ENCODE results near the gene BIRC2. TPM values are rescaled to one million over a fixed set of nuclear protein-coding genes. Genes with fewer than 3 reads are reported as not detected.
A peak's percentile ranks its signal among the peaks of the same experiment; 100 is the strongest.
"Not testable (repeated sequence)": the region's sequence is repeated elsewhere in the genome, so short reads cannot be mapped to it uniquely, and the experiment has no call there.

The BIRC2 gene
- total and polyA plus RNA-seq, 8 donors = 17.3 to 301 (median 42.8) TPM

DNA sequence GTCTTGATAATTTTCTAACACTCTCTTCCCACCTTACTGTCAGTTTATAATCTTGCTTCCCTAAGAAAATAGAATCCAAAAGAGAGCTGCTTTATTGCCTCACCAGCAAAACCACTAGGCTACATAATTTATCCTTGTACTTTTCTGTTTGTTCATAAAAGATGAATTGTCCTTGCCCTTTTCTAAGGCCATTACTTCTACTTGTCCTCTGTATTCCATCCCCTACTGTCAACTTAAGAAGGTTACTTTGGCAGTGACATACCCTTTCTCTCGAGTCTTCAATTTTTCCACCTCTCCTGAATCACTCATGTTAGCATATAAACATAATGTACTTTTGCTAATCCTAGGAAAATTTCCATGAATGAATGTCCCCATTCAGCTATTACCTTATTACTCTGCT is 18.0 kb downstream of the BIRC2 start:
- Histone ChIP-seq H3K9me3 (no peaks in the 10 kb centered on the region), H3K4me3 (no peak overlapping the region), H3K27ac (no peak overlapping the region), H3K36me3 (peaks cover 39 to 88% (median 78%) of the 10 kb centered on the region in 4 donors), H3K27me3 (no peaks in the 10 kb centered on the region), H3K4me1 (peaks cover 0 to 28% (median 6%) of the 10 kb centered on the region in 4 donors)
- intact Hi-C loops (cut with DNase I; ENCODE audit: low total_unique reads) = no loop called here
- DNase-seq = no peak
- TF ChIP-seq POLR2A (IDR thresholded peaks at IDR 0.05) (no peak), EP300 (IDR thresholded peaks at IDR 0.05) (no peak), POLR2AphosphoS5 (IDR thresholded peaks at IDR 0.05) (no peak), CTCF (IDR thresholded peaks at IDR 0.05) (no peak)
- 68 to 89% (median 84%) methylated on average over 1 of the region's 1 CpG for WGBS, 5 donors

GRCh38 chr11:102367364-102367763 is 20.4 kb downstream of the BIRC2 start:
- TF ChIP-seq EP300 (IDR thresholded peaks at IDR 0.05) (no peak), POLR2AphosphoS5 (IDR thresholded peaks at IDR 0.05) (no peak), CTCF (IDR thresholded peaks at IDR 0.05) (peak in 1 of 7 experiments; percentile 17), POLR2A (IDR thresholded peaks at IDR 0.05) (no peak)
- intact Hi-C loops (cut with DNase I; ENCODE audit: low total_unique reads) = no loop called here

DNA sequence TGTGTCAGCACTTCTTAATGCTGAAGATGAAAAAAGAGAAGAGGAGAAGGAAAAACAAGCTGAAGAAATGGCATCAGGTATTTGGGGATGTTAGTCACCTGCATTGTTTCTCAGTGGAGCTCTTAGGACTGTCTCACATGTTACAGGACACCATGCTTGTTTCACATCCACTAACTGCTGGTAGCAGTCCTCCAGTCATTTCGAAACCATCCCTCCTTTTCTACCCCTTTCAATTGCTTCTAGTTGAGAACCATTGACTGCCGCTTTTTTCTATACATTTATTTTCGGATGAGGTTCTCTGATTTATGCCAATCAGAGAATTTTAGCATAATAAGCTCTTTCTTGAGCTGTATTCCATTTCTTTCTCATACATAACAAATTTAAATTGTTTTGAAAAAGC is 21.5 kb downstream of the BIRC2 start:
- H3K36me3 ChIP-seq = peaks cover 27 to 53% (median 49%) of the 10 kb centered on the region in 4 donors
- 88 to 95% (median 92%) methylated on average over 3 of the region's 3 CpGs for WGBS, 5 donors
- no peak for DNase-seq
- no peaks in the 10 kb centered on the region for H3K27me3 ChIP-seq
- intact Hi-C loops (cut with DNase I; ENCODE audit: low total_unique reads) = no loop called here
- TF ChIP-seq CTCF (IDR thresholded peaks at IDR 0.05) (no peak), POLR2A (IDR thresholded peaks at IDR 0.05) (no peak), EP300 (IDR thresholded peaks at IDR 0.05) (no peak), POLR2AphosphoS5 (IDR thresholded peaks at IDR 0.05) (no peak)
- H3K27ac ChIP-seq = no peak overlapping the region
- peaks cover 0 to 13% (median 6%) of the 10 kb centered on the region in 4 donors for H3K4me1 ChIP-seq
- H3K9me3 ChIP-seq = no peaks in the 10 kb centered on the region
- H3K4me3 ChIP-seq = no peak overlapping the region

More at GRCh38 chr11:102367364-102367763, 20.4 kb downstream of the BIRC2 start:
- peaks cover 29 to 64% (median 59%) of the 10 kb centered on the region in 4 donors for H3K36me3 ChIP-seq
- no peak overlapping the region for H3K4me3 ChIP-seq
- H3K4me1 ChIP-seq = peaks cover 0 to 13% (median 6%) of the 10 kb centered on the region in 4 donors
- WGBS, 5 donors = 19 to 40% (median 33%) methylated on average over 6 of the region's 6 CpGs
- no peaks in the 10 kb centered on the region for H3K9me3 ChIP-seq
- peak in 1 of 2 donors; percentile 43 for DNase-seq
- no peaks in the 10 kb centered on the region for H3K27me3 ChIP-seq
- peak overlapping the region in 1 of 5 donors; percentile 4 for H3K27ac ChIP-seq

DNA sequence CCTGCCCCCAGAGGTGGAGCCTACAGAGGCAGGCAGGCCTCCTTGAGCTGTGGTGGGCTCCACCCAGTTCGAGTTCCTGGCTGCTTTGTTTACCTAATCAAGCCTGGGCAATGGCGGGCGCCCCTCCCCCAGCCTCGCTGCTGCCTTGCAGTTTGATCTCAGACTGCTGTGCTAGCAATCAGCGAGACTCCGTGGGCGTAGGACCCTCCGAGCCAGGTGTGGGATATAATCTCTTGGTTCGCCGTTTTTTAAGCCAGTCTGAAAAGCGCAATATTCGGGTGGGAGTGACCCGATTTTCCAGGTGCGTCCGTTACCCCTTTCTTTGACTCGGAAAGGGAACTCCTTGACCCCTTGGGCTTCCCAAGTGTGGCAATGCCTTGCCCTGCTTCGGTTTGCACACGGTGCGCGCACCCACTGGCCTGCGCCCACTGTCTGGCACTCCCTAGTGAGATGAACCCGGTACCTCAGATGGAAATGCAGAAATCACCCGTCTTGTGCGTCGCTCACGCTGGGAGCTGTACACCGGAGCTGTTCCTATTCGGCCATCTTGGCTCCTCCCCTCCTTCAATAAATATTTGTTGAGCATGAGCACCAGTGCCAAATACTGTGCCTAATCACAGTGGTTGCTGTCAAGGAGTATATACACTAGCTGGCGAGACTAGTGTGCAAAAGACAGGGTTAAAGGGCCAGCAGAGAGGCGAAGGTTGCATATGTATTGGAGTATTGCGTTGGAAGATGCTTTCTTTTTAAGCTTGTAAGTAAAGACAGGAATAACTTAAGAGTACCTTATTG is 27.8 kb downstream of the BIRC2 start:
- 64 to 74% (median 69%) methylated on average over 28 to 31 of the region's 31 CpGs for WGBS, 5 donors
- Histone ChIP-seq H3K27ac (peak overlapping the region in 2 of 5 donors; percentile 24 to 67), H3K36me3 (peaks cover 0 to 38% (median 35%) of the 10 kb centered on the region in 4 donors), H3K4me3 (peak overlapping the region in 2 of 4 donors; percentile 2 to 31), H3K4me1 (peaks cover 0 to 23% (median 10%) of the 10 kb centered on the region in 4 donors)
- H3K27me3 ChIP-seq; H3K9me3 ChIP-seq; intact Hi-C loops (cut with DNase I; ENCODE audit: low total_unique reads): not testable (repeated sequence)
- DNase-seq = peak in 1 of 2 donors; percentile 62
- TF ChIP-seq POLR2AphosphoS5 (IDR thresholded peaks at IDR 0.05) = peak in 2 of 3 donors; percentile 23 to 40

All from stomach (tissue), 9 donors.